Measurements from ENCODE around the gene MAP3K12.

- no peak for TF ChIP-seq CTCF (IDR thresholded peaks at IDR 0.05)
- no peak for TF ChIP-seq ZFX (IDR thresholded peaks at IDR 0.05; ENCODE audit: borderline replicate concordance)
Measured at GRCh38 chr12:53514628-53515290, 15.5 kb upstream of the MAP3K12 start.
